Activated CD4-positive, alpha-beta T cell treated with anti-CD3 and anti-CD28 coated beads, Interleukin-2, amount 50 U/mL, for 48 hours (primary cell): ENCODE measurements around the gene PLPPR1.
"Not testable (repeated sequence)": the region's sequence is repeated elsewhere in the genome, so short reads cannot be mapped to it uniquely, and the experiment has no call there.

Experiments
- DNase-seq, 2 experiments: peaks; one replicate each; pipeline ENCODE4 v3.0.0-alpha.2; 2020

PLPPR1 gene

DNA sequence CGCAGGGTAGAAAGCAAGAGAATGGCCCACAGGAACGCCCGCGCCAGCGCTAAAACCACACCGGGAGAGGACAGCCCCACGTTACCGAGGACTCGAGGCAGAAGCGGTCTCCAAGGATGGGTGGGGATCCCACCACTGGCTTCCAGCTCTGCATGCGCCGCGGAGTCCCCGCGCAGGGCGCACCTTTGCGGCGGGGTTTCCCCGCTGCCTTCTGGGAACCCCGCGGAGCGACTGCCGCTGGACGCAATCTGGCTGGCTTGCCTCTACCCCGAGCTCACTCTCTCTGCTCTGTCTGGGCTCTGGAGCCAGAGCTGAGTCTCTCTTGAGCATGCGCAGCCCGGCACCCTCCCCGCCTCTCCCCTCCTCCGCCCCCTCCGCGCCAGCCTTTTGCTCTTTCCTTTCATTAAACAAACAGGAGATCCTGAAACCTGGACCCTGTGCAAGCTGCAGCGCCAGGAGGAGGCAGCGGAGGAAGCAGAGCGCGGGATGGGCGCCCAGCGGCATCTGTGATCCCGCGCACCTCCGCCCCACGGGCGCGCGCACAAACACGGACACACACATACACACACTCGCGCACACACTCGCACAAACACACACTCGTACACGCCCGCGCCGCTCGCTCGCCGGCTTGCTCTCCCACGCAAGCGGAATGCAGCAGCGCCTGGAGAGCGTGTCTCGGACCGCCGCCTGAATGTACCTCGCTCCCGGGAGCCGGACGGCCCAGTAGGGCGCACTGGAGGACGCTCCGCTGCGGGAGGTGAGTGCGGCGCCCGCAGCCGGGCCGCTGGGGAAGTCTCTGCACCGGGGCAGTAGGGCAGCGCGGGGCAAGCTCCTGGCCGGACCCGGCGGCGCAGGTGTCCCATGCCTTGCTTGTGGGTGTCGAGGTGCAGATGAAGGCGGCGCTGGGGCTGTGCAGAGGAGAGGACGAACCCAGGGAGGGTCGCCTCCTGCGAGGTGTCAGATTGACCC is at the start of gene PLPPR1:
Gene PLPPR1 (plus strand): TSS at position 382 of the 969 bp plus-strand sequence.
- DNase-seq, result no peak

- no peak for DNase-seq
Measured at GRCh38 chr9:100989731-100990130, 38.8 kb upstream of the PLPPR1 start.

DNA sequence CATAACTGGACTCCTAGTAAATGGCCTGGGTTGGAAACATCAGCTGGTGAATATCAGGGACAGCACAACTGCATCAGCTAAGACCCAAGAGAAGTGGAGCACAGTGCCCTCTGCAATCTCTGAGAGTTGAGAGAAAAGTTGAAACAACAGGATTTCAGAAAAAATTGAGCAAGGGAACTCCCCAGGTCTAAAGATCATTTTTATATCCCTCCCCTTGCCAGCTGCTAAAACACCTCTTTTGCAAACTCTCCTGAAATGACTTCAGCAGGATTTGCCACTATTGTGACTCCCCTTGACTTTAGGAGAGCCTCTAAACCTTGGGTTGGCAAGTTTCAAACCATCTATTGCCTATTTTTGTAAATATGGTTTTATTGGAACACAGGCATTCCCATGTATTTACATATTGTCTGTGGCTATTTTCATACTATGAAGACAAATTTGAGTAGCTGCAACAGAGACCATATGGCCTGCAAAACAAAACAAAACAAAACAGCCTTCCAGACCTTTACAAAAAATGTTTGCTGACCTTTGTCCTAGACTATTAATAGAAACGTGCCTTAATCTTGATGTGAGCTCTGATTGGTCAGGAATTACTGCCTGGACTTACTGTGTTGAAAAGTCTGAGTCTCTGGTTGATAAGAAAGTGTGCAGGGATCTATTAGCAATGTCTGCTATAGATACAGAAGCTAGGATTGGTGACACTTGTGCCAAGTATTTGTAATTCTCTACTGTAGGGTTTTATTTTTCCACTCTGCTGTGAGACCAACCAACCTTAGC is 37.7 kb upstream of the PLPPR1 start:
- no peak for DNase-seq

DNA sequence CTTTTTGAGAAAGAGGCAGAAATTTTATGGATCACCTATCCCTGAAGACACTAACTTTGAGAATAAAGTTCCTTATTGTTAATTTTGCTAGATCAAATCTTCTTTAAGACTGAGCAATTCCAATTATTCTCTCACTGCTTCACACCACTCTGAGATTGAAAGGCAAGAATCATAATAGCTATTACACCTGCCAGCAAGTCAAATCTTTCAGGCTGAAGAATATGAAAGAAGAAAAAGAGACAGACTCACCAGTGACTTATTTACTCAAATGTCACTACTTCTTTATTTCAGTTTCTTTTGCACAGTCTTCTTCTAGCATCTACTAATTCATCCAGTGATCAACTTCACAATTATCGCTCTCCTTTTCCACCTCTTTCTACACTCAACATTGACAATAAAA is 35.9 kb upstream of the PLPPR1 start:
- DNase-seq, result no peak

DNA sequence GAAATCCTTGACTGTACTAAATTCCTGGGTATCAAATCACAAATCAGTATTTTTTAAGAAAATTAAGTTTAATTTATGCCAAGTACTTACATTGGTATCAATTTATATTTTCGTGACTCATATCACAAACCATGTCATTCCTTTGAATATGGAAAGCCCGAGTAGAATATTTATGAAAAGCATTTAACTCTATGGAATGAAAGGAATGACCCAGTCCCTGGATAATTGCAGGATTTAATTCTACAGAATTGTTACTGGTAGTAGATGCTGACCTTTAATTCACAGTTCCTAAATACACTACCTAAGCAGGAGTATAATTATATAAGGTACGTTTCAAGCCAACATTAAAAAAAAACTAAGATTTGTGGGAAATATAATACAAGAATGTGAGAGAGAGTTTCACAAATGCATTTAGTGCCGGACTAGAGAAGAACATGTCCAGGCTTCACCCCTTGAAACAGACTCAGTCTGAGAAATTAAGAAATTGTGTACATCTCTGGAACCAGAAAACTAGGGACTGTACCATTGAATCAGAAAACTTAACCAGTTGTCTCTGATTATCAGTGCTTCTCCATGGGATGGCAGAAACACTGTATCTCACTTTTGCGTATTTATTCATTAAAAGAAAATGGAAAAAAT is 28.5 kb upstream of the PLPPR1 start:
- DNase-seq, result no peak

DNA sequence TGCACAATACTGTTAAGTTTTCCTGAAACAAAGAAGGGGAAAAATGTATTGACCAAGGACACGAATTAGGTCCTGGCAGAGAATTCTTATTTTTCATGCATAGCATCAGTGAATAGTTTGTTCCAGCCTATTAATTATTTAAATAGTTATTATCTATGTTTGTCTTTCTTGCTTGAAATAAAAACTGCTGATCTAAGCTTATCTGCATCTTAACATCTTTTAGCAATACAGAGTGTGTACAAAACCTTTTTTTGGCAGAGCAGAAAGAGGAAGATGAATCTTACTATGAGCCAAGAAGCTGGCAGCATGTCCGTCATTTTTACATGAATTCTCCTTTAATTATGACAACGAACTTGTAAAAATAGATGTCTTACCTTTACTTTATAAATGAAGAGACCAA is 23.3 kb upstream of the PLPPR1 start:
- DNase-seq, result no peak

GRCh38 chr9:101014566-101014965 is 14.0 kb upstream of the PLPPR1 start:
- no peak for DNase-seq

GRCh38 chr9:101018467-101018866 is 10.1 kb upstream of the PLPPR1 start:
- no peak for DNase-seq

DNA sequence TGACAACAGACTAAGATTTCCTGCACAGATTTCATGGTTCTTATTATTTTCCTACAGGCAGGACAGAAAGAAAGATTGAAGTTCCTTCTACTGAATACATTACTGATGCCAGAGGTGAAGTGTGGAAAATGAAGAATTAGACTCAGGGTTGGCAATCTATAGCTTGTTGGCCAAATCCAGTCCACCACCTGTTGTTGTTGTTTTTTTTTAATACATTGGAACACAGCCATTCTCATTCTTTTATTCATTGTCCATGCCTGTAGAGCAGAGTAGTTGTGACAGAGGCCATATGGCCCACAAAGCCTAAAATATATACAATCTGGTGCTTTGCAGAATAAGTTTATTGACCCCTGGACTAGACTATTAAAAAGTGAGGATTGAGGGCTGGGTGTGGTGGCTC is 5.8 kb upstream of the PLPPR1 start:
- no peak for DNase-seq

DNA sequence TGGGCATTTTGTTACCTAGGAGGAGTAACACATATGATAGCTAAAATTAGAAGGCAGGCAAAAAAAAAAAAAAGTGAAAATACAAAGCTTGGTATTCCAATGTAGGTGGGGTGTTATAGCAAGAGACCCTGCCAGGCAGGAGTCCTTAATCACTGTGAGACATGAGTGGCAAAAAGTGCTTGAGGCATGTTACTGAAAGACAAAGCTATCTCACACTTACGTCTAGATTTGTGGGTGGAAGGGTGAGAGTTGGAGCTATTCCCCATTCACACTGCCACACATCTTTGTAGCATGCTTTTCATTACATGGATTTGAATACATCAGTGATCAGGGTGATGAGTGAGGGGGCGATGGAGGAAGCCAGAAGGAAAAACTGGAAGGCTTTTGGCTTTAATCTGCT is 2.6 kb upstream of the PLPPR1 start:
- no peak for DNase-seq

- no peak for DNase-seq
Measured at GRCh38 chr9:101026824-101027223, 1.7 kb upstream of the PLPPR1 start.

GRCh38 chr9:101027236-101027635 is 1.3 kb upstream of the PLPPR1 start:
- DNase-seq, result no peak

GRCh38 chr9:101027733-101028345 is 688 bp upstream of the PLPPR1 start:
- DNase-seq, result no peak

DNA sequence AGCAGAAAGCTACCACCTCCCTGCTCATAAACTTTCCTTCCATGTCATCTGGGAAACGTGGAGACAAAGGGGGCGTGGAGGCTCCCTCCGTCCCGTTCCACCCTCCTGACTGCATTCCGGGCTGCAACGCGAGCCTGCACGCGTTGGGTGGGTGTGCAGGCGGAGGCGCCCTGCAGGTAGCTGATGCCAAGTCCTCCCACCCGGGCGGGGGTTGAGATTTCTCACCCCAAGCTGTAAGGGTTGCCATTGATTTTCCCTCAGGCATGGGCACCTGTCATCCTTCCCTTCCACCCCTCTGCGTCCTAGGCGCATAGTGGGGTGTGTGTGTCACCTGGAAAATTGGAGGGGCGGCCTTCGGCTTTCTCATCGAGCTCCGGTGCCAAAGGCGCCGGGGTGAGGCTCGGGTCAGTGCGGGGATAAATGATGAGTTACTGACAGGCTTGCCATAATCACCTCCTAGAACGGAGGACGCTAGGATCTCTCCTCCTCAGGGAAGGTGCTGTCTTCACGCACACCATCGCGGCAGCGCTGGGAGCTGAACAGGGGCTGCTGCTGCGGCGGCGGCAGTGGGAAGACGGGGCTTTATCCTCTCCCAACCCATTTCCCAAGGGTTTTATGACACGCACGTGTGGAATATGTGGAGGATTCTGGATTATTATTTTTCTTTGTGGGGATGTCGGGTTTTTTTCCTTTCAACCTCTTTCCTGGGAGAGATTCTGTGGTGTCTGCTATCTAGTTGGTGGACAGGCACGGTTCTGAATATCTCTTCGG is 973 bp downstream of the PLPPR1 start:
- no peak for DNase-seq

- DNase-seq, result no peak
Measured at GRCh38 chr9:101030086-101030391, 1.5 kb downstream of the PLPPR1 start.

DNA sequence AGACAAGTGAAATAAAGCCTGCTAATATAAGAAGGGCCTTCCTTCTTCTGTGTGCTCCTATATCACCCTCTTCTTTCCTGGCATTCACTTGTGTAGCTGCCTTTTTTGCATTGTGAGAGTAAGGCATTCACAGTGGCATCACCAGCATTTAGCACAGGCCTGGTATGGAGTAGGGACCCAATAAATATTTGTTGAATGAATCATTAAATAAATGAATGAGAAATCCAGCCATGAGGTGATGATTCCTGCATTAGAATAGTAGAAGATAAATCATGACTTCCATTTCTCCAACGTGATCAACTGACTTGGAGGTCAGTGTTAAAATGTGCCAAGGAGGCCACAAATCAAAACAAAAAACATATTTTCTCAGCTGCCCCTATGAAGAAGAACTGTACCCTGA is 3.9 kb downstream of the PLPPR1 start:
- DNase-seq, result no peak

DNA sequence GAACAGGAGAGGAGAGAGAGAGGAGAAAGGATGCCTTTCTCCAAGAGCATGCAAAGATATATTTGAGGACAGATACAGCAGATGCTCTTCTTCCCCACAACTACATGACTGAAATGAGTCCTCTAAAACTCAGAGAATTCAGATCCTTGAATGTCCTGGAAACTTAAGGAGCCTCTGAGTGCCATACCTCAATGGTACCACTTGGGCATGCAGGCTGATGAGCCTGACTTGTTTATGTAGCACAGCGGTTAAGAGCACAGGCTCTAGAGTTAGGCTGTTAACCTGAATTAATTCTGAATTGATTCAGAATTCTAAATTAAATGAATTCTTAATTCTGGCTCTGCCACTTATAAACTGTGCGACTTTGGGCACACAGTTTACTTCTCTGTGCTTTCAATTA is 5.7 kb downstream of the PLPPR1 start:
- DNase-seq, result no peak

DNA sequence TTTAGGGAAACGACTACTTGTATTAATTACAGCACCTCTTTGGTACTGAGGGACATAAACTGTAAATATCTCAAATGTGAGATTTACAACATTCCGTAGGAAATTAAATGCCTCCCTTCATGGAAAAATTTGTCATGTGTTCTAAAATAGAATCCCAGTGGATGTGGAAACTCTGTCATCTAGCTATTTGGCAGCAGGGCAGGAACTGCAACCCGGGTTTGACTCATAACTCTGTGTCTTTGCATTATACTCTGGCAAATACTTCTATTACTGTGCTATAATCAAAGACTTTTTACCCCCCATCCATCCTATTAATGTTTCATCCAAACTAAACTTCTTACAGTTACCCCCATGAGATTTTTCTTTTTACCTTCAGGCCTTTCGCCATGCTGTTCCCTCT is 6.6 kb downstream of the PLPPR1 start:
- no peak for DNase-seq

- no peak for DNase-seq
Measured at GRCh38 chr9:101037430-101037829, 8.9 kb downstream of the PLPPR1 start.

DNA sequence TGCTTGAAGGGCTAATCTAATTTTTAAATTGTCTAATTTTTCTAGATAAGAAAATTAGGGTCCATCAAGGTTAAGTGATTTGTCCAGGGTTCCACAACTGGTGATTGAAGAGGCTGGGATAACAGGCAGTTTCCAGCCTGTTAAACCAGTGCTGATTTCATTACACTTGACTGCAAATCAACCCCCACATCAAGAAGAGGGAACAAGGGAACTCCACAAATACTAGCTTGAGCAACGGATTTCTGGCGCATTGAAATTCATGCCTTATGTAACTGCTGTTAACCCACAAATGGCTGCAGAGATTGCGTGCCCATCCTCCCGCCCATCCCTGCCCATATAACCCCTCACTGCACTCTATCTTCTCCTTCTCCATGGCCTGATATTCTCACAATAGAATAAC is 10.0 kb downstream of the PLPPR1 start:
- no peak for DNase-seq

DNA sequence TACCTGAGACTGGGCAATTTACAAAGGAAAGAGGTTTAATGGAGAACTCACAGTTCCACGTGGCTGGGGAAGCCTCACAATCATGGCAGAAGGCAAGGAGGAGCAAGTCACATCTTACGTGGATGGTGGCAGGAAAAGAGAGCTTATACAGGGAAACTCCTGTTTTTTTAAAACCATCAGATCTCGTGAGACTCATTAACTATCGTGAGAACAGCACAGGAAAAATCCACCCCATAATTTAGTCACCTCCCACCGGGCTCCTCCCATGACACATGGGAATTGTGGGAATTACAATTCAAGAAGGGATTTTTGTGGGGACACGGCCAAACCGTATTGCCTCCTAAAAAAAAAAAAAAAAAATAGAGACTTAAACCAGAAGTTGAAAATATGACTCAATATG is 11.1 kb downstream of the PLPPR1 start:
- not testable (repeated sequence) for DNase-seq

- no peak for DNase-seq
Measured at GRCh38 chr9:101047848-101048397, 19.4 kb downstream of the PLPPR1 start.
